ENCODE results near the gene HSD17B11.
"Not testable (repeated sequence)": the region's sequence is repeated elsewhere in the genome, so short reads cannot be mapped to it uniquely, and the experiment has no call there.

HSD17B11 gene

GRCh38 chr4:87416965-87417364 is 26.0 kb upstream of the HSD17B11 start:
- no peak for DNase-seq (ENCODE audit: low read depth)
- no peak overlapping the region for H3K4me3 ChIP-seq (ENCODE audit: control insufficient read depth, low read depth, low read length)
- TF ChIP-seq, protein P1, sequence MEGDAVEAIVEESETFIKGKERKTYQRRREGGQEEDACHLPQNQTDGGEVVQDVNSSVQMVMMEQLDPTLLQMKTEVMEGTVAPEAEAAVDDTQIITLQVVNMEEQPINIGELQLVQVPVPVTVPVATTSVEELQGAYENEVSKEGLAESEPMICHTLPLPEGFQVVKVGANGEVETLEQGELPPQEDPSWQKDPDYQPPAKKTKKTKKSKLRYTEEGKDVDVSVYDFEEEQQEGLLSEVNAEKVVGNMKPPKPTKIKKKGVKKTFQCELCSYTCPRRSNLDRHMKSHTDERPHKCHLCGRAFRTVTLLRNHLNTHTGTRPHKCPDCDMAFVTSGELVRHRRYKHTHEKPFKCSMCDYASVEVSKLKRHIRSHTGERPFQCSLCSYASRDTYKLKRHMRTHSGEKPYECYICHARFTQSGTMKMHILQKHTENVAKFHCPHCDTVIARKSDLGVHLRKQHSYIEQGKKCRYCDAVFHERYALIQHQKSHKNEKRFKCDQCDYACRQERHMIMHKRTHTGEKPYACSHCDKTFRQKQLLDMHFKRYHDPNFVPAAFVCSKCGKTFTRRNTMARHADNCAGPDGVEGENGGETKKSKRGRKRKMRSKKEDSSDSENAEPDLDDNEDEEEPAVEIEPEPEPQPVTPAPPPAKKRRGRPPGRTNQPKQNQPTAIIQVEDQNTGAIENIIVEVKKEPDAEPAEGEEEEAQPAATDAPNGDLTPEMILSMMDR (IDR thresholded peaks at IDR 0.05; ENCODE audit: control insufficient read depth, insufficient read depth, low read depth, low read length, missing control alignments) = no peak

DNA sequence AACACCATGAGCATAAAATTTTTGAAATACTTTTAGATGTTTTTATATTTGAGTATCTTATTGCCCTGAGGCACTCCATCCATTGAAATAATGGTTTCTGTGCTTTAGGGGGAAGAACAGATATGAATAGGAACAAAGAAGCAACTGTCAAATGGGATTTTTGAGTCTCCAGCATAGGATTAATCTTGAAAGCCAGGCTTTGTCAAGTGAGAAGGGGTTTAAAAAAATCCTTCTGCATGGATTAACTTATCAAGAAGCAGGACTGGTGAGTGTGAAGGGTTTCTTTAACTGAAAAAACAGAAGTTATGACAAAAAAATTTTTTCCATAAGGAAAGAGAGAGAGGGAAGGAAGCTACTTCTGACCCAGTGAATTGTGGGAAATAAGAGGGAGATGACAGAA is 23.8 kb upstream of the HSD17B11 start:
- no peak overlapping the region for H3K4me3 ChIP-seq (ENCODE audit: control insufficient read depth, low read depth, low read length)
- TF ChIP-seq, protein P1 (IDR thresholded peaks at IDR 0.05; ENCODE audit: control insufficient read depth, insufficient read depth, low read depth, low read length, missing control alignments) = no peak
- DNase-seq (ENCODE audit: low read depth) = no peak

GRCh38 chr4:87410679-87411078 is 19.7 kb upstream of the HSD17B11 start:
- H3K4me3 ChIP-seq (ENCODE audit: control insufficient read depth, low read depth, low read length) = no peak overlapping the region
- no peak for DNase-seq (ENCODE audit: low read depth)
- TF ChIP-seq, protein P1 (IDR thresholded peaks at IDR 0.05; ENCODE audit: control insufficient read depth, insufficient read depth, low read depth, low read length, missing control alignments) = no peak

DNA sequence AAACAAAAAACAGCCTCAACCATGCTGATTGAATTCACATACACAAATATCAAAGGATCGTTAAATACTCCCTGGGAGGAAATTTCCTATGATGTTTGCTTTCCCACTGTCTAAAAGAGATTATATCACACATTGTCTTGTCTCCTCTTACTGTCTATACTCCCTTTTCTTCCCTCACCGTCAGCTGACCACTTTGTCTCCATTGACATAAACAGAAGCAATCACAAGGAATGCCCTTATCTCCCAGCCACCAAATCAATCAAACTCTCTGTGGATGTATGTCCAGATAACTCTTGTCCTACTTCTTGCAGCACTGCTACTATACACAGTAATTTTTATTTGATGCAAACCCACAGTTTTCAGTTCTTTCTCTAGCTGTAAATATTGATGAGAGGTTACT is 19.2 kb upstream of the HSD17B11 start:
- no peak overlapping the region for H3K4me3 ChIP-seq (ENCODE audit: control insufficient read depth, low read depth, low read length)
- TF ChIP-seq, protein P1 (IDR thresholded peaks at IDR 0.05; ENCODE audit: control insufficient read depth, insufficient read depth, low read depth, low read length, missing control alignments) = no peak
- DNase-seq (ENCODE audit: low read depth) = no peak

DNA sequence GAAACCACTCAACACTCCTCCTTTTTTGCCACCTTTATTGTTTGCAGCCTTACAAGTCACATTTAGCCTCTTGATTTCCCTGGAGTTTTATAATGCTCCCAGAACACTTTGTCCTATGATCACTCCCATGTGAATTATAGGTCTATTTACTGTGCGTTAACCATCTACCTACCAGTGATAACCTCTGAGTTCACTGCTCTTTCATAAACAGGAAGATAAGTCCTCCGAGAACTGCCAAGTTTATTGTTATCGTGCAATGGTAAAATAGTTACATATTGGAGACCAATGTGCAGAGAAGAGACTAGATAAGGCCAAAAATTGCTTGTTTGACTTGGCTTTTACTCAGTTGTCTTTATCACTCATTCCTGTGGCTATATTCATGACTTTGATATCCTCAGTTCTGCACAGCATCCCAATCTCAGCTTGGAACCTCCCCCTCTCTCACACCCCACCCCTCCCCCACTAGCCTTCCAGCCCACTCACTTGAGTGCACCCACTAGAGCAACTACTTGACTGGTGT is 18.5 kb upstream of the HSD17B11 start:
- no peak overlapping the region for H3K4me3 ChIP-seq (ENCODE audit: control insufficient read depth, low read depth, low read length)
- DNase-seq (ENCODE audit: low read depth) = no peak
- TF ChIP-seq, protein P1 (IDR thresholded peaks at IDR 0.05; ENCODE audit: control insufficient read depth, insufficient read depth, low read depth, low read length, missing control alignments) = no peak

DNA sequence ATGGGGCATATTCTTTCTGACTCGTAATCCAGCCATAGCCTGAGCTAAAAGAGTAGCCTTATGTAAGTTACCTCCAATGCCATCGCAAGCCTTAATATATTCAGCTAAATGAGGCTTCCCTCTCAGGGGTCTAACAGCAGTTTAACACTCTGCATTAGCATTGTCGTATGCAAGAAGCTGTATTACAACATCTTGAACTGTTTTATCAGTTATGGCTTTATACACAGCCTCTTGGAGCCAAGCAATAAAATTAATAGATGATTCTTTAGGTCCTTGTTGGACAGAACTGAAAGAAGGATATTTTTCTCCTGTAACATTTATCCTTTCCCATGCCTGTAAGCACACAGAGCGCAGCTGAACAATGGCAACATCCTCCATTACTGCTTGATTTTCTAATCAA is 15.9 kb upstream of the HSD17B11 start:
- DNase-seq (ENCODE audit: low read depth); H3K4me3 ChIP-seq (ENCODE audit: control insufficient read depth, low read depth, low read length): not testable (repeated sequence)

- no peak for DNase-seq (ENCODE audit: low read depth)
- H3K4me3 ChIP-seq (ENCODE audit: control insufficient read depth, low read depth, low read length) = no peak overlapping the region
These were observed 15.5 kb upstream of the HSD17B11 start for GRCh38 chr4:87406462-87406861.

More at GRCh38 chr4:87406462-87406861, 15.5 kb upstream of the HSD17B11 start:
- TF ChIP-seq, protein P1 (IDR thresholded peaks at IDR 0.05; ENCODE audit: control insufficient read depth, insufficient read depth, low read depth, low read length, missing control alignments) = no peak

Measured in AG09309 (cell line).